Esophagus mucosa (tissue), 1 donor: Measurements from ENCODE around the gene NOX5. TPM values are rescaled to one million over a fixed set of nuclear protein-coding genes. Genes with fewer than 3 reads are reported as not detected.
A peak's percentile ranks its signal among the peaks of the same experiment; 100 is the strongest.

ENCODE experiments used
- ATAC-seq: fragments of 200-7000 bp; cut with Tn5 transposase; one replicate; pipeline ENCODE4 v1.9.1; 2020
- total RNA-seq: library from RNA; stranded (reverse); gene quantifications from one replicate; pipeline ENCODE4 v1.2.4, GENCODE V29; 2023
- donor health status: DM: yes; HTN: yes; CAD: no.

NOX5 gene
- total RNA-seq, 1 donor from 2014 or later, result 0.44 TPM

DNA sequence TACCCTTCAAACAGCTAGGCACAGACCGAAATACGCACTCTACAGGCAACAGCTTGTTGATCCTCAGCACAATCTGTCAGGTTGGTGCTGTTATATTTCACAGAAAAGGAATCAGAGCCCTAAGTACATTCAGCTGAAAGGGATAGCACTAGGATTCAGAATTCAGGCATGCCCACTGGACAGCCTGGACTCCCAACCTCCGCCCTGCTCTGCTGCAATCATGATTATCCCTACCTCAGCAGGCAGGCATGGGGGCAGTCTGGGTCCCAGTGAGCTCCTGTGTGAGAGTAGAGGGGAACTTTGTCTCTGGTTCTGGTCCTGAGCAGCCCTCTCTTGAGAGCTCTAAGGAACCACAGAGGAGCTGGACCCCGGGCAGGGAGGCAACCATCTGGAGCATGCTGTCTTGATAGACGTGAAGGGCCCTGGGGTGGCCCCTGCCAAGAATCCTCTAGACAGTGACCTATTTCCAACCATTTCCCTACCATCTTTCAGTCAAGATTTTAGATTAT lies 23.4 kb upstream of the NOX5 start:
- ATAC-seq, result no peak

DNA sequence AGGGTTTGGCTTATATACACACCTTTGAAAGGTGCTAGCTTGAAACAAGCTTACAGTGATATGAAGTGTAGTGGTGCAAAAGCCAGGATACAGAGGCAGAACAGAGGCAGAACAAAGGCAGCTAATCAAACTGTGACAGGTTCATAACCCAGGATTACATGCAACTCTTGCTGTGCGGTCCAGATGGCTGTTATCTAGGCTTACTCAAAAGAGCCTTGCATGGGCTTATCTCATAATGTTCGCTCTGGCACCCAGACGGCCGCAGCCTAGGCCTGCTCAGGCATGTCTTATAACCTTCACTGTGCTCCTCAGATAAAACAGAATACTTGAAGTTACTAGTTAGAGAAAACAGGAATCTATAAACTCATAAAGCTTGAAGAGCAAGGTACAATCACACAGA lies 22.8 kb upstream of the NOX5 start:
- ATAC-seq, result peak; percentile 52

DNA sequence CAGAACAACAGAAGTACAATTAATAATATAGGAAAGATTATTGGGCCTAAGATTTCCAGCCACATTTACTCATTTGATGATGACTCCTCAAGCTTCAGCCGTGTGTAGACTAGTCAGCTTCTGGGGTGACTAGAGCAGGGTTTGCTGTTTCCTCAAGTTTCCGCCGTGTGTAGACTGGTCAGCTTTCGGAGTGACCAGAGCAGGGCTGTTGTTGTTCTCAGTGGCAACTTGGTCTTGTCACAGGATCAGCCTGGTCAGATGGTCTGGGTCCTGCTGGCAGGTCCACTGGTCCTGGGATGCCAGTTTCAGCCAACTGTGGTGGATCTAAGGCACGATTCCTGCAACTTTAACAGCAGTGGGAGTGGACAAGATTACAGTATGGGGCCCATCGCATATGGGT lies 21.8 kb upstream of the NOX5 start:
- ATAC-seq, result no peak

DNA sequence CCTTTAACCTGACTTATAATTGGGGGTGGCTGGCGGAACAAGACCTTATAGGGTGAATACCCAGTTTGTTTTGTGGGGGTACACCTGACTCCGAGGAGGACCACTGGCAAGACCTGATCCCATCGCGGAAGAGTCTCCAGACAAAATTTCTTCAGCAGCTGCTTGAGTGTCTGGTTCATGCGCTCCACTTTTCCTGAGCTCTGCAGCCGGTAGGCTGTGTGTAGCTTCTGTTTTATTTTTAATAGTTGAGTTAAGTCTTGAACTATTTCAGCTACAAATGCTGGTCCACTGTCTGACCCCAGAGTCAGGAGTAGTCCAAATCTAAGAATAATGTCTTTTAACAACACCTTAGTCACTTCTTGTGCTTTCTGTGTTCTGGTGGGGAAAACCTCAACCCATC lies 21.2 kb upstream of the NOX5 start:
- ATAC-seq, result no peak

GRCh38 chr15:68994149-68994548 lies 20.3 kb upstream of the NOX5 start:
- no peak for ATAC-seq

DNA sequence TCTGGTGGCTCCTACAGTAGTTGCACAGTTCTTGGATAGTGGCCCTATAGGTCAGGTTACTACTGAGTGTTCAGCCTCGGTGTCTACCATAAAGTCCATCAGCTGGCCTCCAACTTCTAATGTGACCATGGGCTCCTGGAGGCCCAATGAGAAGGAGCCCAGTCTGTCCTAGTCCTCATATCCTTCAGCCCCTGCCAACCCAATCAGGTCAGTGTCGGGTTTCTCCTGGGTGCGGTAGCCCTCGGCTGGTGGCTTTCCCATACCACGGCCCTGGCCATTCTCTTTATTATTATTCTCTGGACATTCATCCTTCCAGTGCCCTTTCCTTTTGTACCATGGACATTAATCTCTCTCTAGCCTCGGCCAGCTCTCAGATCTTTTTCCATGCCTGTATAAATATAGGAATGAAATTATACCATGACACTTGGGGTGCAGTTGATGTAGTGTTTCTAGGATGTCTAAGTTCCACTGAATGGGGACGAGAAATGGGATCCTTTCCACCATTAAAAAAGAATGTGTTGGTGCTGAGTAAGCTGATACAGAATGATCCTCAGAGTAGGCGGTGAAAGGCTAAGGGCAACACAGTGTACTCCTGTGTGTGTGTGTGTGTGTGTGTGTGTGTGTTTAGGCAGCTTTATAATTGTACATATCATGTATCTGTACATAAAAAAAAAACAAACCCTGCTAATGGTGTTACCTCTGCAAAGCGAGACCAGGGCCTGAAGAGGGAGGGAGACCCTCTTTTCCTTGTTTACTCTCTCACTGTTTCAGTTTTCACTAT lies 19.3 kb upstream of the NOX5 start:
- no peak for ATAC-seq

DNA sequence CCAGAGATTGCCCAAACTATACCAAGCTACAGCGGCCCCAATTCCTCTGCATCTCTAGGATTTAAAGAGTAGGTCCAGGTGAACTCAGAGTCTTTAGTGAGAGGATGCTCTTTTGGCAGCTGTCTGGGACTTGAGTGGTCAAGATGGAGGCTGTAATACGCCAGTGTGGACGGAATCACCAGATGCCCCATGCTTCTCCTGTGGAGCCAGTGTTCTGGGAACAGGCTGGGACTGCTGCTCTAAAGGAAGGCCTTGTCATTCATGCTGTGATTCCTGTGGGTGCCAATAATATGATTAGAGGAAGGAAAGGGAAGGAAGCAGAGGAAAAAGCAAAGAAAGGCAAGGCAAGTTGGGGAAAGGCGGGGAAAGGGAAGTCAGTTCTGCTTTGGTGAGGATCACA lies 17.4 kb upstream of the NOX5 start:
- no peak for ATAC-seq

DNA sequence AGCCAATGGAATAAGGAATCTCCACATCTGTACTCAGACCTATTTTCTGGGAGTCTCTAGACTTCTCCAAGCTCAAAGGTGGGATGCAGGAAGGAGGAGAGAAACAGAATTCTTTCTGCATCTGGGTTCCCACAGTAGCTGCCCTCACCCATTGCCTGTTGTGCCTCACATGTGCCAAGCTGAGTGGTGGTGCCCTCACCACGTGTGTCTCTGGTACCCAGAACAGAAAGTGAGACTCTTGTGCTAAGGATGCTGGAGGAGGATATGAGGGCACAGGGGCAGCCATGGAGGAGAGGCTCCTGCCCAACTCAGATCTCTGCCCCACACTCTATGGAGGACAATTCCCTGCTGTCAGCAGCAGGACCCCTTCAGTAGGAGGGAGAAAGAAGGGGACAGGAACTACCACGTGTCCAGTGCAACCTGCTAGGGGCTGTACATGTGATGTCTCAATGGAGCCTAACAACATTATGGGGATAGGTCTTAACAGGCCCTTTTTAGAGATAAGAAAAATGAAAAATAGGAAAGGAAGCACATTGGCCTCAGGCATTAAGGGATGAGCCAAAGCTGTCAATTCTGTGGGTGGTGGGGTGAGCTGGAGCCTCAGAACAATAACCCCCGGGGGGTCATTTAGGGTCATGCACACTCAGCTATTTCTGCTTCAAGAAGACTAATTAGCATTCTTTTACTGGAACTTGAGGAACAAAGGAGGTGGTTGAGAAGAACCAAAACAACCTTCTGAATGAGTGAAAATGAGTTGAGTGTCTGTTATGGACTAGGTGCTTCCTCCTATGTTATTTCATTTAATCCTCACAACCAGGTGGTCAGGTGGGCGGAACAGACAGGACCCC lies 16.3 kb upstream of the NOX5 start:
- no peak for ATAC-seq

DNA sequence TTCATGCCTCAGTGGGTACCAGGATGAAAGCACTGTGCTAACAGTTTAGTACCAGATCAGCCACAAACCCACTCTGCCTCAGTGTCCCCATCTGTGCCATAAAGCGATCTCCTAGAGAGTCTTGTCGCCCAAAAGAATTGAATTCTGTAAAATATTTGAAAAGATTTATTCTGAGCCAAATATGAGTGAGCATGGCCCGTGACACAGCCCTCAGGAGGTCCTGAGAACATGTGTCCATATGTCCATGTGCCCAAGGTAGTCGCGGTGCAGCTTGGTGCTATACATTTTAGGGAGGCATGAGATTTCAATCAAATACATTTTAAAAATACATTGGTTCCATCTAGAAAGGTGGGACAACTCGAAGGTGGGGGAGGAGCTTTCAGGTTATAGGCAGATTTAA lies 15.4 kb upstream of the NOX5 start:
- no peak for ATAC-seq

GRCh38 chr15:69000091-69000490 lies 14.4 kb upstream of the NOX5 start:
- ATAC-seq, result no peak

GRCh38 chr15:69000725-69001503 lies 13.6 kb upstream of the NOX5 start:
- no peak for ATAC-seq

GRCh38 chr15:69002783-69003182 lies 11.7 kb upstream of the NOX5 start:
- no peak for ATAC-seq

DNA sequence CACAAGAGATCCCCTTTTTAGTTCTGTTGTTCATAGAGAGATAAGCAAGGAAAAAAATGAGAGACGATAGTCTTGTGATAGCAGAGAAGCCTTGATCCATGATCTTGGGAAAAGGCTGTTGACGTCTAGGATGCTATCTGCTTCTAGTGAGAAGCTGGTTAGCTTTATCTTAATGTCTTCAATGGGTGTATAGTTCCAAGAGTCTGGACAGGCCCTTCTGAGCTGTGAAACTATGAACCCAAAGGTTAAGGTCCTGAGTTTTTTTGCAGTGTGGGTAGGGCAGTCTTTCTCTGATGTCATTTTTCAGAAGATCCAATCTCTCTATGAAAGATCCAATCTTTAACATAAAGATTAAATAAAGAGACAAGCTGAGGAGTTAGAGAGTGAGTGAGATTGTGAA lies 10.5 kb upstream of the NOX5 start:
- no peak for ATAC-seq

GRCh38 chr15:69008056-69008455 lies 6.4 kb upstream of the NOX5 start:
- ATAC-seq, result no peak

- no peak for ATAC-seq
Observed at GRCh38 chr15:69009341-69009740, 5.2 kb upstream of the NOX5 start.

DNA sequence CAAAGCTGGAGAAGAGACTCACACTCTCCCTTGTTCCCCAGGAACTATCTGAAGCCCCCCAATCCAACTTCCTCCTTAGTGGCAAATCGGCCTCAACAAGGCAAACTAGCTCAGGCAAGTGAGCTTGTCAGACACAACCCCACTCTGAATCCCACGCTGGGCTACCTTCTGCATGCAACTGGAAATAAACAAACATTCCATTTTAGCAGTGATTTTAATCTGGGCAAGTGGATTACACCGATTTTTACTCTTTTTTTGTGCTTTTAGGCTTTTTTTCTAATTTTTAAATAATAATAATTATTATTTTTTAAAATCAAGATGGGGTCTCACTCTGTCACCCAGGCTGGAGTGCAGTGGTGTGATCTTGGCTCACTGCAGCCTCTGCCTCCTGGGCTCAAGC lies 2.9 kb upstream of the NOX5 start:
- ATAC-seq, result no peak

GRCh38 chr15:69012761-69013364 lies 1.6 kb upstream of the NOX5 start:
- no peak for ATAC-seq

GRCh38 chr15:69013726-69014406 lies 629 bp upstream of the NOX5 start:
- no peak for ATAC-seq

GRCh38 chr15:69015591-69015990 lies 1.1 kb downstream of the NOX5 start:
- ATAC-seq, result no peak

GRCh38 chr15:69016021-69016595 lies 1.6 kb downstream of the NOX5 start:
- peak; percentile 20 for ATAC-seq

- ATAC-seq, result no peak
Observed at GRCh38 chr15:69017978-69018377, 3.5 kb downstream of the NOX5 start.

GRCh38 chr15:69018951-69019350 lies 4.5 kb downstream of the NOX5 start:
- no peak for ATAC-seq
